Aorta (tissue), 5 donors: ENCODE data around the gene WWOX. TPM values are rescaled to one million over a fixed set of nuclear protein-coding genes. Genes with fewer than 3 reads are reported as not detected.

ENCODE experiments used
- ATAC-seq: fragments of 200-7000 bp; cut with Tn5 transposase; one replicate; pipeline ENCODE4 v1.9.1; 2022; ENCODE audit warnings: moderate library complexity; ENCODE audit not compliant: low FRiP score
- DNase-seq, 2 donors: peaks; one replicate each; pipeline ENCODE4 v3.0.0-alpha.2; 2020
- H3K27ac ChIP-seq, 2 donors: one replicate each; pipeline ENCODE4 v1.5.1; 2013; ENCODE audit warnings: low read length in 2 of 2, mild to moderate bottlenecking in 2 of 2, moderate library complexity in 2 of 2, control low read depth in 1 of 2, inconsistent platforms in 1 of 2, low read depth in 1 of 2
- H3K27me3 ChIP-seq, 2 donors: one replicate each; pipeline ENCODE4 v1.6.1; 2013; ENCODE audit warnings: control low read depth in 1 of 2, low read length in 1 of 2, mild to moderate bottlenecking in 1 of 2, moderate library complexity in 1 of 2; ENCODE audit not compliant: insufficient read depth in 2 of 2, control insufficient read depth in 1 of 2
- H3K36me3 ChIP-seq, 2 donors: one replicate each; pipeline ENCODE4 v1.6.1; 2013; ENCODE audit warnings: control low read depth in 1 of 2, low read length in 1 of 2, mild to moderate bottlenecking in 1 of 2; ENCODE audit not compliant: insufficient read depth in 2 of 2, control insufficient read depth in 1 of 2
- H3K4me1 ChIP-seq, 2 donors: one replicate each; pipeline ENCODE4 v1.6.1; 2013; ENCODE audit warnings: low read length in 2 of 2, control low read depth in 1 of 2, mild to moderate bottlenecking in 1 of 2, moderate library complexity in 1 of 2; ENCODE audit not compliant: insufficient read depth in 2 of 2, control insufficient read depth in 1 of 2
- H3K4me3 ChIP-seq, 2 donors: one replicate each; pipeline ENCODE4 v1.5.1; 2013; ENCODE audit warnings: low read length in 2 of 2, control low read depth in 1 of 2, mild to moderate bottlenecking in 1 of 2
- H3K9me3 ChIP-seq: one replicate; pipeline ENCODE4 v1.6.1; 2013; ENCODE audit warnings: mild to moderate bottlenecking, low read length; ENCODE audit not compliant: control insufficient read depth
- WGBS, 2 donors: extraction: QIAGEN DNeasy Blood & Tissue Kit; methylation state at CpG; one replicate each; pipeline ENCODE4 v1.1.7; 2013; 5-methylcytosine and 5-hydroxymethylcytosine counted together
- intact Hi-C, 2 donors: fragments of 100-400 bp; cut with DNase I; formaldehyde crosslinking; loops; one replicate each; pipeline versions ENCODE4 v1.14.2 to v1.15.0; 2022
- polyA plus RNA-seq, 2 donors: library from polyadenylated mRNA; stranded (reverse); fragments of 200-250 nt; gene quantifications; one replicate each; pipeline ENCODE4 v1.2.3, GENCODE V29; 2013
- total RNA-seq, 2 donors: library from RNA; stranded (reverse); fragmentation: NEBNext Ultra II Directional; extraction: Animal tissue kit (Norgen Biotek cat#: 25700); gene quantifications; one replicate each; pipeline ENCODE4 v1.2.1, GENCODE V29; 2021
- donor health status: healthy with polysubstance abuse.
- donor health status: Bipolar disorder and iron deficiency.
- donor health status: DM: no; HTN: no; CAD: no.
- donor health status: DM: no; HTN: no; CAD: no.
- donor health status: DM: yes; HTN: yes; CAD: no.

Gene WWOX
- total and polyA plus RNA-seq, 4 donors: 11.2 to 30.9 (median 14.6) TPM

- no peaks in the 10 kb centered on the region for H3K36me3 ChIP-seq
- DNase-seq (no peak), ATAC-seq (no peak)
- H3K4me3 ChIP-seq: no peak overlapping the region
- 57 to 68% methylated on average over 5 of the region's 5 CpGs for WGBS, 2 donors
- intact Hi-C loops: no loop called here
- no peaks in the 10 kb centered on the region for H3K9me3 ChIP-seq
- no peak overlapping the region for H3K27ac ChIP-seq
- no peaks in the 10 kb centered on the region for H3K27me3 ChIP-seq
- H3K4me1 ChIP-seq: no peaks in the 10 kb centered on the region
Observed at GRCh38 chr16:79188739-79189122, 1089.3 kb downstream of the WWOX start.

GRCh38 chr16:79190542-79190941 lies 1091.1 kb downstream of the WWOX start:
- H3K27ac ChIP-seq: no peak overlapping the region
- H3K27me3 ChIP-seq: no peaks in the 10 kb centered on the region
- H3K9me3 ChIP-seq: no peaks in the 10 kb centered on the region
- intact Hi-C loops: no loop called here
- H3K36me3 ChIP-seq: no peaks in the 10 kb centered on the region
- no peak overlapping the region for H3K4me3 ChIP-seq
- DNase-seq (no peak), ATAC-seq (no peak)
- no peaks in the 10 kb centered on the region for H3K4me1 ChIP-seq
- 70 to 82% methylated on average over 1 of the region's 1 CpG for WGBS, 2 donors

GRCh38 chr16:79191933-79192332 lies 1092.5 kb downstream of the WWOX start:
- no peaks in the 10 kb centered on the region for H3K4me1 ChIP-seq
- intact Hi-C loops: no loop called here
- no peak for ATAC-seq
- H3K27ac ChIP-seq: no peak overlapping the region
- WGBS, 2 donors: 14 to 25% methylated on average over 8 of the region's 8 CpGs
- no peaks in the 10 kb centered on the region for H3K9me3 ChIP-seq
- no peaks in the 10 kb centered on the region for H3K36me3 ChIP-seq
- H3K4me3 ChIP-seq: no peak overlapping the region
- no peak for DNase-seq
- no peaks in the 10 kb centered on the region for H3K27me3 ChIP-seq

- Histone ChIP-seq H3K27me3 (no peaks in the 10 kb centered on the region), H3K4me1 (no peaks in the 10 kb centered on the region), H3K9me3 (no peaks in the 10 kb centered on the region), H3K4me3 (no peak overlapping the region), H3K27ac (no peak overlapping the region), H3K36me3 (no peaks in the 10 kb centered on the region)
- no peak for DNase-seq
- no peak for ATAC-seq
- intact Hi-C loops: no loop called here
- WGBS, 2 donors: 37 to 38% methylated on average over 2 of the region's 2 CpGs
Observed at GRCh38 chr16:79192904-79193303, 1093.5 kb downstream of the WWOX start.

GRCh38 chr16:79194291-79194690 lies 1094.8 kb downstream of the WWOX start:
- ATAC-seq: no peak
- Histone ChIP-seq H3K4me1 (no peaks in the 10 kb centered on the region), H3K36me3 (no peaks in the 10 kb centered on the region), H3K9me3 (no peaks in the 10 kb centered on the region), H3K27me3 (no peaks in the 10 kb centered on the region), H3K4me3 (no peak overlapping the region), H3K27ac (no peak overlapping the region)
- no peak for DNase-seq
- intact Hi-C loops: no loop called here
- 62 to 66% methylated on average over 8 of the region's 8 CpGs for WGBS, 2 donors

- H3K4me1 ChIP-seq: no peaks in the 10 kb centered on the region
- no peaks in the 10 kb centered on the region for H3K9me3 ChIP-seq
- intact Hi-C loops: no loop called here
- ATAC-seq (no peak), DNase-seq (no peak)
- 87 to 89% methylated on average over 4 of the region's 4 CpGs for WGBS, 2 donors
- no peak overlapping the region for H3K4me3 ChIP-seq
- H3K27me3 ChIP-seq: no peaks in the 10 kb centered on the region
- H3K36me3 ChIP-seq: no peaks in the 10 kb centered on the region
- no peak overlapping the region for H3K27ac ChIP-seq
Observed at GRCh38 chr16:79195938-79196337, 1096.5 kb downstream of the WWOX start.

- H3K27me3 ChIP-seq: no peaks in the 10 kb centered on the region
- H3K4me1 ChIP-seq: no peaks in the 10 kb centered on the region
- H3K4me3 ChIP-seq: no peak overlapping the region
- DNase-seq (no peak), ATAC-seq (no peak)
- no peaks in the 10 kb centered on the region for H3K36me3 ChIP-seq
- WGBS, 2 donors: 69 to 80% methylated on average over 5 of the region's 5 CpGs
- no peaks in the 10 kb centered on the region for H3K9me3 ChIP-seq
- intact Hi-C loops: no loop called here
- H3K27ac ChIP-seq: no peak overlapping the region
Observed at GRCh38 chr16:79201436-79201835, 1102.0 kb downstream of the WWOX start.

GRCh38 chr16:79202977-79203376 lies 1103.5 kb downstream of the WWOX start:
- no peak for ATAC-seq
- Histone ChIP-seq H3K27me3 (no peaks in the 10 kb centered on the region), H3K27ac (no peak overlapping the region), H3K9me3 (no peaks in the 10 kb centered on the region), H3K36me3 (no peaks in the 10 kb centered on the region), H3K4me1 (no peaks in the 10 kb centered on the region), H3K4me3 (no peak overlapping the region)
- WGBS, 2 donors: 75 to 82% methylated on average over 8 of the region's 8 CpGs
- DNase-seq: no peak
- intact Hi-C loops: no loop called here

- Histone ChIP-seq H3K4me3 (no peak overlapping the region), H3K9me3 (no peaks in the 10 kb centered on the region), H3K27ac (no peak overlapping the region), H3K27me3 (no peaks in the 10 kb centered on the region), H3K4me1 (no peaks in the 10 kb centered on the region), H3K36me3 (no peaks in the 10 kb centered on the region)
- no peak for DNase-seq
- no peak for ATAC-seq
- intact Hi-C loops: no loop called here
- WGBS, 2 donors: 64 to 67% methylated on average over 8 of the region's 8 CpGs
Observed at GRCh38 chr16:79204486-79204885, 1105.0 kb downstream of the WWOX start.
